NCI-H2029 (cell line): ENCODE results near the gene PRX.
"Not testable (repeated sequence)": the region's sequence is repeated elsewhere in the genome, so short reads cannot be mapped to it uniquely, and the experiment has no call there.

Experiments used
- DNase-seq: peaks from one replicate; lab custom pipeline; 2025; lab: John Stamatoyannopoulos, UW

The PRX gene

GRCh38 chr19:40441719-40442253 lies 28.6 kb upstream of the PRX start:
- no peak for DNase-seq

- DNase-seq: no peak
Measured at GRCh38 chr19:40438284-40438683, 25.1 kb upstream of the PRX start.

GRCh38 chr19:40433391-40434216 lies 20.4 kb upstream of the PRX start:
- DNase-seq: peak; percentile 82

- not testable (repeated sequence) for DNase-seq
Measured at GRCh38 chr19:40432760-40433159, 19.6 kb upstream of the PRX start.

GRCh38 chr19:40431698-40432097 lies 18.5 kb upstream of the PRX start:
- no peak for DNase-seq

- DNase-seq: not testable (repeated sequence)
Measured at GRCh38 chr19:40430242-40430641, 17.1 kb upstream of the PRX start.

- not testable (repeated sequence) for DNase-seq
Measured at GRCh38 chr19:40428197-40428596, 15.0 kb upstream of the PRX start.

GRCh38 chr19:40425450-40426287 lies 12.5 kb upstream of the PRX start, which contains the start of gene SERTAD1:
SERTAD1 (minus strand) TSS chr19:40425992; CDS start chr19:40423546, 2,446 bp downstream.
- peak; percentile 99 for DNase-seq

- DNase-seq: no peak
Measured at GRCh38 chr19:40424637-40425449, 11.7 kb upstream of the PRX start.

GRCh38 chr19:40423938-40424337 lies 10.8 kb upstream of the PRX start:
- DNase-seq: no peak

GRCh38 chr19:40422748-40423566 lies 9.8 kb upstream of the PRX start:
- DNase-seq: no peak

GRCh38 chr19:40421993-40422747 lies 9.0 kb upstream of the PRX start:
- DNase-seq: no peak

- DNase-seq: peak; percentile 72
Measured at GRCh38 chr19:40420766-40421765, 7.9 kb upstream of the PRX start.

GRCh38 chr19:40420451-40420765 lies 7.2 kb upstream of the PRX start:
- no peak for DNase-seq

- DNase-seq: no peak
Measured at GRCh38 chr19:40419780-40420179, 6.6 kb upstream of the PRX start.

GRCh38 chr19:40419066-40419612 lies 6.0 kb upstream of the PRX start:
- DNase-seq: no peak

- DNase-seq: no peak
Measured at GRCh38 chr19:40418040-40418439, 4.9 kb upstream of the PRX start.

GRCh38 chr19:40417643-40417981 lies 4.4 kb upstream of the PRX start:
- DNase-seq: no peak
